ENCODE results near the gene INPP5A.

Gene INPP5A

DNA sequence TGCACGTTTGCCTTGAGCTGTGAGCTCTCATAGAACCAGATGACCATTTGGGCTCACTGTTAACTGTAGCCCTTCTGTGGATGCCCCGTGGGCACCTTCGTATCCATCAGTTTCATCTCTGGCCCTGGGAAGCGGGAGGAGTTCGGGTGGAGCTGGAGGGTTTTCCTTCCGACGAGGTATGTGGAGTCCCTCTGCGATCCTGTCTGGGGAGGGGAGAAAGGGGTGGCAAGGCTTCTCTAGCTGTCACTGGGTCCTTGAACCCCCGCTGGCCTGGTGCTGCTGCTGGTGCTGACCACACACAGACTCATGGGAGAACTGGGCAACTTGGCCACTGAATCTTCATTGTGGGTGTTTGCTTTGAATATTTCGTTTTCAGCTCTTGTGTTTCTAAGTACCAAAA lies 32.7 kb downstream of the INPP5A start:
- Histone ChIP-seq H3K4me2 (ENCODE audit: low read depth, low read length, poor library complexity, severe bottlenecking) (no peak overlapping the region), H3K9ac (ENCODE audit: low read depth, low read length, poor library complexity, severe bottlenecking) (peak overlapping the region; percentile 55), H4K20me1 (ENCODE audit: insufficient read depth, low read length, poor library complexity, severe bottlenecking) (peaks cover 3% of the 10 kb centered on the region)

DNA sequence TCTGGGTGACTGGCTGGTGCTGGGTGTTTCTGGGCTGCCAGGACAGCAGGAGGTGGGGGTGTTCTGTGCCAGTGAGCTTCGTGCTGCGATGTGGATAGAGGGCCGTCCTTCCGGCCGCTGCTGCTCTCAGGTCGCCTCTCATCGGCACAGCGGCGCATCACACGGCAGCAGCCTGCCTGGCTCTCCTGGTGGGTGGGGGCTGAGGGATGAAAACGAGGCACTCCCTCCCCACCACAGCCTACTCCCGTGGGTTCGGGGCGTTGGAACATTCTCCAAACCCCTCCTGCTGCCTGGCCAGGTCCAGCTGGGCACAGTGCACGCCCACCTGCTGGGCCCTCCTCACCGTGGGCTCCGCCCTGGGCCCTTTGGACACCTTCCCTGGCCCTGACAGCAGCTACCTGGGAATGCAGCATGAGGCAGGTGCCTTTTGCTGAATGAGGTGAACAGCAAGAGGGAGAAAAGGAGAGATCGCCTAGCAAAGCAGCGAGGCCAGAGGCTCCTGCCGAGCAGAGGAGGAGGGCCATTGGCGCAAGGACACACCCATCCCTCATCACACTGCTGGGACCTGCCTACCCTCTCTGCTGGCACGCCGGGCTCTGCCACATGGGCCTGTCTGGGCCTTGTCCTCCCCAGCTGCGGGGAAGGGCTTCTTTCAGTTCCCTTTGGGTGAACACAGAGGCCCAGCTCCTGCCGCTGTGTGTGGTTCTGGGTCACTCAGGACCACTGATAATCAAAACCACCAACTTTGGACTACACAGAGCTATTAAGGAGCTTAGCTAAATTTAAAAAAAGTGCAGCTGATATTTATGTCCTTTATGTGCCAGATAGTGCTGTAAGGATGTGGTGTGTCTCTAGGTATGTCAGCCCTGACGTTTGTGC lies 33.4 kb downstream of the INPP5A start:
- H3K36me3 ChIP-seq (ENCODE audit: insufficient read depth, low read length), result no peaks in the 10 kb centered on the region
- no peaks in the 10 kb centered on the region for H3K27me3 ChIP-seq (ENCODE audit: insufficient read depth, low read length, poor library complexity, severe bottlenecking)
- H3K79me2 ChIP-seq (ENCODE audit: insufficient read depth, low read length), result peaks cover 83% of the 10 kb centered on the region
- H3K9me3 ChIP-seq (ENCODE audit: insufficient read depth, low read depth, low read length), result no peaks in the 10 kb centered on the region
- no peak overlapping the region for H2AFZ ChIP-seq (ENCODE audit: low read length)
- H3K4me3 ChIP-seq (ENCODE audit: low read length, poor library complexity, severe bottlenecking), result peak overlapping the region; percentile 45
- H4K20me1 ChIP-seq (ENCODE audit: insufficient read depth, low read length, poor library complexity, severe bottlenecking), result peaks cover 7% of the 10 kb centered on the region
- TF ChIP-seq, protein P1, sequence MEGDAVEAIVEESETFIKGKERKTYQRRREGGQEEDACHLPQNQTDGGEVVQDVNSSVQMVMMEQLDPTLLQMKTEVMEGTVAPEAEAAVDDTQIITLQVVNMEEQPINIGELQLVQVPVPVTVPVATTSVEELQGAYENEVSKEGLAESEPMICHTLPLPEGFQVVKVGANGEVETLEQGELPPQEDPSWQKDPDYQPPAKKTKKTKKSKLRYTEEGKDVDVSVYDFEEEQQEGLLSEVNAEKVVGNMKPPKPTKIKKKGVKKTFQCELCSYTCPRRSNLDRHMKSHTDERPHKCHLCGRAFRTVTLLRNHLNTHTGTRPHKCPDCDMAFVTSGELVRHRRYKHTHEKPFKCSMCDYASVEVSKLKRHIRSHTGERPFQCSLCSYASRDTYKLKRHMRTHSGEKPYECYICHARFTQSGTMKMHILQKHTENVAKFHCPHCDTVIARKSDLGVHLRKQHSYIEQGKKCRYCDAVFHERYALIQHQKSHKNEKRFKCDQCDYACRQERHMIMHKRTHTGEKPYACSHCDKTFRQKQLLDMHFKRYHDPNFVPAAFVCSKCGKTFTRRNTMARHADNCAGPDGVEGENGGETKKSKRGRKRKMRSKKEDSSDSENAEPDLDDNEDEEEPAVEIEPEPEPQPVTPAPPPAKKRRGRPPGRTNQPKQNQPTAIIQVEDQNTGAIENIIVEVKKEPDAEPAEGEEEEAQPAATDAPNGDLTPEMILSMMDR (conservative IDR thresholded peaks at IDR 0.05; ENCODE audit: low read length), result no peak
- TF ChIP-seq EZH2phosphoT487 (IDR thresholded peaks at IDR 0.05; ENCODE audit: borderline replicate concordance), result no peak
- H3K9ac ChIP-seq (ENCODE audit: low read depth, low read length, poor library complexity, severe bottlenecking), result peak overlapping the region; percentile 55
- H3K4me2 ChIP-seq (ENCODE audit: low read depth, low read length, poor library complexity, severe bottlenecking), result peak overlapping the region; percentile 73
- H3F3A ChIP-seq (ENCODE audit: low read depth), result peaks cover 17% of the 10 kb centered on the region
- no peaks in the 10 kb centered on the region for H3K9me2 ChIP-seq (replicated peaks; ENCODE audit: low read depth, low read length)
- peaks cover 64% of the 10 kb centered on the region for H3K4me1 ChIP-seq (ENCODE audit: insufficient read depth, low read length, poor library complexity, severe bottlenecking)

More for the DNA sequence above, 32.7 kb downstream of the INPP5A start:
- Histone ChIP-seq H3K36me3 (ENCODE audit: insufficient read depth, low read length) (no peaks in the 10 kb centered on the region), H2AFZ (ENCODE audit: low read length) (no peak overlapping the region), H3K79me2 (ENCODE audit: insufficient read depth, low read length) (peaks cover 83% of the 10 kb centered on the region), H3K27me3 (ENCODE audit: insufficient read depth, low read length, poor library complexity, severe bottlenecking) (no peaks in the 10 kb centered on the region), H3K4me1 (ENCODE audit: insufficient read depth, low read length, poor library complexity, severe bottlenecking) (peaks cover 64% of the 10 kb centered on the region), H3F3A (ENCODE audit: low read depth) (peaks cover 10% of the 10 kb centered on the region), H3K9me3 (ENCODE audit: insufficient read depth, low read depth, low read length) (no peaks in the 10 kb centered on the region), H3K9me2 (replicated peaks; ENCODE audit: low read depth, low read length) (no peaks in the 10 kb centered on the region), H3K4me3 (ENCODE audit: low read length, poor library complexity, severe bottlenecking) (no peak overlapping the region)
- TF ChIP-seq, protein P1 (conservative IDR thresholded peaks at IDR 0.05; ENCODE audit: low read length), result no peak
- no peak for TF ChIP-seq EZH2phosphoT487 (IDR thresholded peaks at IDR 0.05; ENCODE audit: borderline replicate concordance)

DNA sequence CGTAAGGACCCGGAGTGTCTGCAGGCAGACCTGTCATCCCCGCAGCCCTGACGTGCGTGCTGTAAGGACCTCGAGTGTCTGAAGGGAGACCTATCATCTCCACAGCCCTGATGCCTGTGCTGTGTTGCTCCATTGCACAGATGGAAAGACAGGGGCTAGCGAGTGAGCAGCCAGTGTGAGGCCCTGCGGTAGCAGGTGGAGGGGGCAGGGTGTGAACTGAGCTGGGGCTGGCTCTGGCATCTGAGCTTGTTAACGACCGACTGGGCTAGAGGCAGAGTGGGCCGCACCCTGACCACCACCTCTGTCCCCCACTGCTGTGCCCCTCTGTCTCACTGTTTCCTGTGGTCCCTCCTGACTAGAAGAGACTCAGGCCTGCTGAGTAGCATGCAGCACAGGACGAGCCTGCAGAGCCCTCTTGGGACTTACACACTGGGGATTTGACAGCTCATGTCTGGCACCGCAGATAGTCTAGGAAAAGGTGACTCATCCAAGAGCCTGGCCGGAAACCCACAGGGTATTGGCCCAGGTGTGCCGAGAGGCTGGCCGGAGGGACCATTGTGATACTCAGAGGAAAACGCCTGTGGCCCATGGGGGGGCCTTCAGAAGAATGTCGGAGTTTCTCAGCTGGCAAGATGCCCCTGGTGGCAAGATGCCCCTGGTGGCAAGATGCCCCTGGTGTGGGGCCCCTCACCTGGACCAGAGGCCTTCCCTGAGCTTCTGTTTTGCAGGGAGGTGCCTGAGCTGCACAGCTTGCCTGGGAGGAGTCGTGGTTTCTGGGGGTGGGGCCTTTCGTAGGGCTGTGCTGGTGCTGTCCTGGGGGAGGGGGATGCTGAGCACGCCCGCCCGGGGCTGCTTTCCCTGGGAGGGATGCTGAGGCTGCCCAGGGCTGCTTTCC lies 34.3 kb downstream of the INPP5A start:
- Histone ChIP-seq H3K9me3 (ENCODE audit: insufficient read depth, low read depth, low read length) (no peaks in the 10 kb centered on the region), H3K9me2 (replicated peaks; ENCODE audit: low read depth, low read length) (no peaks in the 10 kb centered on the region), H4K20me1 (ENCODE audit: insufficient read depth, low read length, poor library complexity, severe bottlenecking) (peaks cover 16% of the 10 kb centered on the region), H3K4me1 (ENCODE audit: insufficient read depth, low read length, poor library complexity, severe bottlenecking) (peaks cover 67% of the 10 kb centered on the region), H3K4me2 (ENCODE audit: low read depth, low read length, poor library complexity, severe bottlenecking) (peak overlapping the region; percentile 73), H3K36me3 (ENCODE audit: insufficient read depth, low read length) (no peaks in the 10 kb centered on the region), H3F3A (ENCODE audit: low read depth) (peaks cover 19% of the 10 kb centered on the region), H3K79me2 (ENCODE audit: insufficient read depth, low read length) (peaks cover 85% of the 10 kb centered on the region), H3K4me3 (ENCODE audit: low read length, poor library complexity, severe bottlenecking) (peak overlapping the region; percentile 69), H2AFZ (ENCODE audit: low read length) (no peak overlapping the region), H3K9ac (ENCODE audit: low read depth, low read length, poor library complexity, severe bottlenecking) (peak overlapping the region; percentile 67), H3K27me3 (ENCODE audit: insufficient read depth, low read length, poor library complexity, severe bottlenecking) (no peaks in the 10 kb centered on the region)
- no peak for TF ChIP-seq EZH2phosphoT487 (IDR thresholded peaks at IDR 0.05; ENCODE audit: borderline replicate concordance)
- TF ChIP-seq, protein P1 (conservative IDR thresholded peaks at IDR 0.05; ENCODE audit: low read length), result peak; percentile 68

Measured in Loucy (cell line).